Measurements from ENCODE around the gene STPG3. TPM values are rescaled to one million over a fixed set of nuclear protein-coding genes. Genes with fewer than 3 reads are reported as not detected.

Gene STPG3
- total and polyA plus RNA-seq, 2 of the 8 experiments (the other 6 are each of a cell fraction or from before 2014, with no cell fraction given), result not detected

DNA sequence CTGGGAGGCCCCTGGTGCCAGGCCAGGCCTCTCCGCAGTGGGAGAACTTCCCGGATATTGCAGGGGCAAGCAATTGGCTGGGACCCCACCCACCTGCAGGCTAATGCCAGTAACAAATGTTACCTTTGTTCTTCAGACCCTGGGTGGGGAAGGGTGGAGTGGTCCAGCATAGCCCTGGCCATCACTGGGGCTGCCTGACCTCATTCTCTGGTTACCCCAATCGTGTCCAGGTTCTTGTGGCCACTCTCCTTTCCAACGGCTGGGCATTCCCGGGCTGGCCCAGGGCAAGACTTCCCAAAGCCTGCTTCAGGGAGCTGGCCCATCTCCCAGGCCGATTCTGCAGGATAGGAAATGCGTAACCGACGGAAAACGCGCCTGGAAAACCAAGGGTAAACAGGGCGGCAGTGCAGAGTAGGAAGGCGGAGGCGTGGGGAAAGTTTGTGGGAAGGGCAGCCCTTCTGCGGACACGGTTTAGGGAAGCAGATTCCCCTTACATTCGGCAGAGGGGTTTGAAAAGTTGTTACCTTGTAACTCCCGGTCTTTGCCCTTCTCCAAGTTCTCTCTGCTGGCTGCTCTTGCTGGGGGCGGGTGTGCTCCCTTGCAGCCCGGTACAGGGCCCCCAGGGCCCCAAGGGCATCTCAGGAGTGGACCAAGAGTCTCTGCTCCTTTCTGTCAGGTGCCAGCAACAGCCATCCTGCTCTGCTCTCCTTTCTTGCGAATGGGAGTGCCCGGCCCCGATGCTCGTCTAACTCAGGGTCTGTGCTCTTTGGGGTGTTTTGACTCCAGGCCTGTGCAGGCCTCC, 47.5 kb downstream of the STPG3 start:
- peak in 1 of 2 experiments; percentile 71 for DNase-seq (ENCODE audit: low read depth in 1 of 2, low spot score in 2 of 2)
- 39% methylated on average over 24 of the region's 24 CpGs; no CpG with 5 or more reads in 1 of the 2 experiments for WGBS, 2 experiments (ENCODE audit: extremely low coverage in 1 of 2, insufficient coverage in 1 of 2, insufficient read length in 1 of 2, insufficient replicate concordance in 2 of 2, low coverage in 1 of 2, low lambda C conversion rate in 2 of 2, missing lambda C conversion rate in 1 of 2)
- H3K4me2 ChIP-seq (ENCODE audit: insufficient read depth in 1 of 2, low read depth in 2 of 2, low read length in 2 of 2), result peak overlapping the region; percentile 87 to 98

More for the DNA sequence above, 47.5 kb downstream of the STPG3 start:
- Histone ChIP-seq H2BK20ac (ENCODE audit: low read length) (no peak overlapping the region), H2BK5ac (ENCODE audit: low read depth, low read length) (peak overlapping the region; percentile 28; the same call in 1 of the 2 replicates), H4K20me1 (replicated peaks in 1 of 2; ENCODE audit: control insufficient read depth in 1 of 2, insufficient read depth in 2 of 2, low read length in 2 of 2) (peaks cover 3 to 11% of the 10 kb centered on the region in 2 experiments), H3K23ac (ENCODE audit: insufficient read length) (no peak overlapping the region), H3K14ac (ENCODE audit: insufficient read length) (no peak overlapping the region), H3K27ac (ENCODE audit: low read depth, low read length) (no peak overlapping the region; the same call in 1 of the 2 replicates), H2BK12ac (ENCODE audit: low read depth, low read length) (peak overlapping the region; percentile 40; the same call in 1 of the 2 replicates), H4K8ac (ENCODE audit: extremely low read depth, insufficient read depth, low read length) (no peak overlapping the region; the same call in 1 of the 2 replicates), H4K91ac (replicated peaks; ENCODE audit: insufficient read length, low read length) (no peak overlapping the region), H3K36me3 (ENCODE audit: control insufficient read depth in 2 of 4, insufficient read depth in 4 of 4, low read length in 3 of 4) (no peaks in the 10 kb centered on the region), H3K9ac (replicated peaks in 1 of 4; ENCODE audit: extremely low read depth in 1 of 4, low read depth in 3 of 4, low read length in 3 of 4) (no peak overlapping the region; a peak in 1 of 7 replicates), H3K4me1 (replicated peaks in 1 of 4; ENCODE audit: control insufficient read depth in 3 of 4, insufficient read depth in 4 of 4, low read length in 3 of 4) (peaks cover 3 to 39% (median 34%) of the 10 kb centered on the region in 4 experiments), H2BK120ac (replicated peaks; ENCODE audit: low read depth, low read length) (no peak overlapping the region), H4K5ac (ENCODE audit: insufficient read length, low read depth, low read length) (no peak overlapping the region), H3K4me3 (ENCODE audit: extremely low read depth in 1 of 4, insufficient read depth in 2 of 4, low read depth in 3 of 4, low read length in 4 of 4) (peak overlapping the region in 3 of 4 experiments; percentile 83 to 97 (median 84); a peak in 4 of 8 replicates), H2BK15ac (ENCODE audit: low read length) (no peak overlapping the region), H3K18ac (ENCODE audit: extremely low read depth, low read length) (0 out of 2 replicates have a peak overlapping the region, but pooled peaks have one; percentile 51), H2AFZ (ENCODE audit: low read length) (no peak overlapping the region), H3K79me2 (ENCODE audit: control insufficient read depth in 1 of 2, insufficient read depth in 2 of 2, low read length in 2 of 2) (peaks cover 0 to 3% of the 10 kb centered on the region in 2 experiments; a peak in 1 of 4 replicates), H3K23me2 (ENCODE audit: low read depth, low read length) (peaks cover 15% of the 10 kb centered on the region), H3K56ac (replicated peaks; ENCODE audit: insufficient read length, low read depth, low read length) (no peak overlapping the region), H3K4ac (replicated peaks; ENCODE audit: insufficient read length, low read depth, low read length) (no peak overlapping the region), H3K9me3 (ENCODE audit: insufficient read depth in 2 of 2, low read depth in 1 of 2, low read length in 1 of 2) (peaks cover 0 to 4% of the 10 kb centered on the region in 2 experiments; a peak in 2 of 4 replicates), H2AK5ac (ENCODE audit: low read depth, low read length) (no peak overlapping the region), H3K79me1 (ENCODE audit: low read depth, low read length) (peaks cover 3% of the 10 kb centered on the region), H3K27me3 (replicated peaks in 1 of 4; ENCODE audit: control insufficient read depth in 3 of 4, extremely low read depth in 1 of 4, insufficient read depth in 3 of 4, low read length in 3 of 4) (peaks cover 0 to 34% (median 16%) of the 10 kb centered on the region in 4 experiments; a peak in 5 of 7 replicates)
- TF ChIP-seq ASH2L (IDR thresholded peaks at IDR 0.05; ENCODE audit: low read length) (no peak), HDAC6 (IDR thresholded peaks at IDR 0.05; ENCODE audit: low read depth, low read length) (no peak), CBX5 (IDR thresholded peaks at IDR 0.05; ENCODE audit: low read depth, low read length) (no peak)
- CTCF ChIA-PET (ENCODE audit: partially characterized antibody), result interaction anchor here (1.3 to 2.6 kb wide), 5 partner anchors 12 to 124 kb away, joined by 3 to 9 read pairs (median 5); partner anchors contain the start of genes EXD3 and NOXA1
- POLR2A ChIA-PET (ENCODE audit: partially characterized antibody), result interaction anchor here (1.0 to 10.0 kb wide), 8 partner anchors 16 to 157 kb away, joined by 3 to 129 read pairs (median 4); partner anchors contain the start of genes TOR4A and TUBB4B
- FAIRE-seq, result no peak

Data from H1 (cell line).